GM12892 (cell line): Measurements from ENCODE around the gene MAGEA9.
"Not testable (repeated sequence)": the region's sequence is repeated elsewhere in the genome, so short reads cannot be mapped to it uniquely, and the experiment has no call there.

Experiments used
- POLR2A ChIP-seq: IDR thresholded peaks from 2 replicates; pipeline ENCODE4 v1.6.1; 2011; ENCODE audit warnings: low read depth, low read length, control low read depth
- POLR2AphosphoS5 ChIP-seq: IDR thresholded peaks from 2 replicates; pipeline ENCODE4 v1.6.1; 2011; ENCODE audit warnings: low read depth, low read length, control low read depth
- TAF1 ChIP-seq: IDR thresholded peaks from 2 replicates; pipeline ENCODE4 v1.6.1; 2011; ENCODE audit warnings: low read depth, mild to moderate bottlenecking, control low read depth, low read length, borderline replicate concordance

GRCh38 chrX:149795531-149795930, 13.8 kb downstream of the MAGEA9 start:
- not testable (repeated sequence) for TF ChIP-seq POLR2A, POLR2AphosphoS5, TAF1
